Left lung (tissue), 10 donors: ENCODE results near the gene AOAH. TPM values are rescaled to one million over a fixed set of nuclear protein-coding genes. Genes with fewer than 3 reads are reported as not detected.

Experiments used
- ATAC-seq: fragments of 200-7000 bp; cut with Tn5 transposase; one replicate; pipeline ENCODE4 v1.9.1; 2020; ENCODE audit warnings: moderate library complexity
- DNase-seq, 4 donors: peaks; one replicate each; pipeline ENCODE4 v3.0.0-alpha.2; 2013 to 2020
- H3K27ac ChIP-seq, 2 donors: fragments of 200-600 bp; sonication (generic) in 1 of 2; one replicate each; pipeline versions ENCODE4 v1.5.0 to v1.8.0; 2020 to 2021
- H3K27me3 ChIP-seq, 2 donors: fragments of 200-600 bp; sonication (generic) in 1 of 2; one replicate each; pipeline versions ENCODE4 v1.5.0 to v1.8.0; 2020 to 2021
- H3K36me3 ChIP-seq, 2 donors: fragments of 200-600 bp; sonication (generic) in 1 of 2; one replicate each; pipeline versions ENCODE4 v1.5.0 to v1.8.0; 2020 to 2021
- H3K4me1 ChIP-seq, 2 donors: fragments of 200-600 bp; one replicate each; pipeline ENCODE4 v1.8.0; 2021
- H3K4me3 ChIP-seq, 2 donors: fragments of 200-600 bp; sonication (generic) in 1 of 2; one replicate each; pipeline versions ENCODE4 v1.5.0 to v1.8.0; 2020 to 2021; ENCODE audit warnings: mild to moderate bottlenecking in 1 of 2
- H3K9me3 ChIP-seq, 2 donors: fragments of 200-600 bp; sonication (generic) in 1 of 2; one replicate each; pipeline versions ENCODE4 v1.5.0 to v1.8.0; 2020 to 2021
- intact Hi-C, 2 donors: fragments of 100-400 bp; cut with DNase I; formaldehyde crosslinking; loops; one replicate each; pipeline versions ENCODE4 v1.11.2 to v1.14.2; 2022
- polyA plus RNA-seq, 6 donors: library from polyadenylated mRNA; unstranded; fragments of 120-200 nt; gene quantifications; one replicate each; pipeline ENCODE4 v1.2.1, GENCODE V29; 2013; ENCODE audit not compliant: insufficient read length in 6 of 6
- total RNA-seq, 2 donors: library from RNA; stranded (reverse); fragmentation: NEBNext Ultra II Directional; extraction: Animal tissue kit (Norgen Biotek cat#: 25700); gene quantifications; one replicate each; pipeline ENCODE4 v1.2.1, GENCODE V29; 2021
- TF ChIP-seq, protein P1 (sequence below), 2 donors: fragments of 200-600 bp; sonication (generic) in 1 of 2; IDR thresholded peaks; one replicate each; pipeline versions ENCODE4 v1.5.0 to v1.8.0; 2021; ENCODE audit warnings: antibody characterized with exemption in 2 of 2
- donor health status: DM: no; HTN: yes; CAD: no.
- donor health status: DM: no; HTN: no; CAD: no.

The AOAH gene
- total and polyA plus RNA-seq, 8 donors, result 3.9 to 28.2 (median 6.9) TPM

DNA sequence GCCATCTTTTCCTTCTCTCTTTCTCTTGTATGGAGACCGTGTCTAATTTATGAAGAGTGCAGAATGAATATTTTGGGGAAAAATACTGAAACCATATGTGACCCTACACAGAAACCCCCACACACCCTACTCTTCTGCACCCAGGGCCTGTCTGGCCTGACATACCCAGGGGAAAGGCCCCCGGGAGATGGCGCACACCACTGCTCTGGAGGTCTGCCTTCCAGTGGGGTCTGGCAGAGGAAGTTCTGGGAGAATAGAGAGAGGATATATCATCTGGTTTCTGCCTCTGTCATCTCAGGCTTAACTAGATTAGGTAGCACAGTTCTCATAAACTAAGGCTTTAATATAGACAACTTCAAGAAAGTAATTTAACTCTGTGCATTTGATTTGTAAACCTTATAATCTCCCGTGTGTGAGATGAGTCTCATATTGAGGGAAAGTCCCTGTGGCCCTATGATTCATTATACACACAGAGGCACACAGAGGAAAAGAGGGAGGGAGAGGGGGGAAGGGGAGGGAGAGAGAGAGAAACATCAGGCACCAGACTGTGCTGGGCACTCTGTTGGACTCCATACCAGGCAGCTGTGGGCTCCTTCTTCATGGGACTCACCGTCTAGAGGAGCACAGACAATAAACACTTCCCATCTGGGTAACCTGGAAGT lies 123.3 kb downstream of the AOAH start:
- intact Hi-C loops, result no loop called here
- Histone ChIP-seq H3K4me3 (no peak overlapping the region), H3K9me3 (no peaks in the 10 kb centered on the region), H3K27me3 (no peaks in the 10 kb centered on the region), H3K4me1 (peaks cover 0 to 25% of the 10 kb centered on the region in 2 donors), H3K36me3 (no peaks in the 10 kb centered on the region), H3K27ac (peak overlapping the region in 1 of 2 donors; percentile 85)
- TF ChIP-seq, protein P1, sequence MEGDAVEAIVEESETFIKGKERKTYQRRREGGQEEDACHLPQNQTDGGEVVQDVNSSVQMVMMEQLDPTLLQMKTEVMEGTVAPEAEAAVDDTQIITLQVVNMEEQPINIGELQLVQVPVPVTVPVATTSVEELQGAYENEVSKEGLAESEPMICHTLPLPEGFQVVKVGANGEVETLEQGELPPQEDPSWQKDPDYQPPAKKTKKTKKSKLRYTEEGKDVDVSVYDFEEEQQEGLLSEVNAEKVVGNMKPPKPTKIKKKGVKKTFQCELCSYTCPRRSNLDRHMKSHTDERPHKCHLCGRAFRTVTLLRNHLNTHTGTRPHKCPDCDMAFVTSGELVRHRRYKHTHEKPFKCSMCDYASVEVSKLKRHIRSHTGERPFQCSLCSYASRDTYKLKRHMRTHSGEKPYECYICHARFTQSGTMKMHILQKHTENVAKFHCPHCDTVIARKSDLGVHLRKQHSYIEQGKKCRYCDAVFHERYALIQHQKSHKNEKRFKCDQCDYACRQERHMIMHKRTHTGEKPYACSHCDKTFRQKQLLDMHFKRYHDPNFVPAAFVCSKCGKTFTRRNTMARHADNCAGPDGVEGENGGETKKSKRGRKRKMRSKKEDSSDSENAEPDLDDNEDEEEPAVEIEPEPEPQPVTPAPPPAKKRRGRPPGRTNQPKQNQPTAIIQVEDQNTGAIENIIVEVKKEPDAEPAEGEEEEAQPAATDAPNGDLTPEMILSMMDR (IDR thresholded peaks at IDR 0.05), result no peak
- DNase-seq (no peak), ATAC-seq (peak; percentile 87)

DNA sequence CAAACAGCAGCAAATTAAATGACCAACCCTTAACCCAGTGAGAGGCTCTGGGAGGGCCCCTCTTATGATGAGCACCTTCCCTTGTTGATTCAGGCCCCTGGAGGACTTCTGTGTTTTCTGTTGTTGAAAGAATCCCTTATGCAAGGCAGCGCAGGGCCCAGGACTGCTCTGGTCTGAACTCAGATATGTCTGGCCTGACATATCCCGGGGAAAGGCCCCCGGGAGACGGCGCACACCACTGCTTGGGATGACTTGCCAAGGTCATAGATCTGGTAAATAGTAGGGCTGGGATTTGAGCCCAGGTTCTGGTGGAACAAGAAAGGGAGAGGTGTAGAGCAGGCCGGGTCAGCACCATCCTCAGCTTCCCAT lies 124.0 kb downstream of the AOAH start:
- H3K27me3 ChIP-seq, result no peaks in the 10 kb centered on the region
- H3K27ac ChIP-seq, result peak overlapping the region; percentile 19 to 85
- H3K4me1 ChIP-seq, result peaks cover 0 to 25% of the 10 kb centered on the region in 2 donors
- ATAC-seq, result peak; percentile 88
- TF ChIP-seq, protein P1 (IDR thresholded peaks at IDR 0.05), result no peak
- peak in 2 of 4 donors; percentile 48 to 77 for DNase-seq
- H3K9me3 ChIP-seq, result no peaks in the 10 kb centered on the region
- H3K4me3 ChIP-seq, result no peak overlapping the region
- intact Hi-C loops, result no loop called here
- H3K36me3 ChIP-seq, result no peaks in the 10 kb centered on the region

DNA sequence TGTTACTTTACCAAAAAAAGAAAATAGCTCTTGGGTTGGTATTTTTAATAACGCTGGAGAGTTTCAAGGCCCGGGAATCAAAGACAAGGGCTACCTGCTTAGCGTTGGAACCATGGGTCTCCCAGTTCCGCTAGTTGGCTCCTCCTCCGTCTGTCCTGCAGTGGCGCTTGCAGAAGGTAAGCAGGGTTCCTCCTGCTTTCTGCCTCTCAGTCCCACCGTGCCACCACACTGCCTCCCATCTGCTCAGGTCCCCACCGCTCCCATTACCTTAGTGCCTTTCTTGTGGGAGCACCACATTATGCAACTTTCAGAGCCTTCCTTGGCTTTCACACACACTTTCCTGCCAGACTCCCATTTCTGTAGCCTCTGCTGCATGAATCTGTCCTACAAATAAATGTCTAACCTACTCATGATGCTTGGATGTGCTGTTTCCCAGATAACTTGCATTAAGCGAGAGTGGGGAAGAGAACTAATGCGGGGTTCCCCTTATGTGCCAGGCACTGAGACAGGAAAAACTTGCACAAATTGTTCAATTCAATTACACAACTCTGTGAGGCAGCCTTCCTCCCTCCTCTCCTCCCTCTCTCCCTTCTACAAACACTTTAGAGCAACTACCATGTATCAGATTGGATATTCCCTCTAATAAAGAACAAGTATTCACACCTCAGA lies 124.5 kb downstream of the AOAH start:
- Histone ChIP-seq H3K4me3 (no peak overlapping the region), H3K27me3 (no peaks in the 10 kb centered on the region), H3K4me1 (peaks cover 0 to 25% of the 10 kb centered on the region in 2 donors), H3K9me3 (no peaks in the 10 kb centered on the region), H3K27ac (peak overlapping the region; percentile 19 to 85), H3K36me3 (no peaks in the 10 kb centered on the region)
- ATAC-seq (no peak), DNase-seq (peak in 1 of 4 donors; percentile 46)
- intact Hi-C loops, result no loop called here
- TF ChIP-seq, protein P1 (IDR thresholded peaks at IDR 0.05), result no peak

DNA sequence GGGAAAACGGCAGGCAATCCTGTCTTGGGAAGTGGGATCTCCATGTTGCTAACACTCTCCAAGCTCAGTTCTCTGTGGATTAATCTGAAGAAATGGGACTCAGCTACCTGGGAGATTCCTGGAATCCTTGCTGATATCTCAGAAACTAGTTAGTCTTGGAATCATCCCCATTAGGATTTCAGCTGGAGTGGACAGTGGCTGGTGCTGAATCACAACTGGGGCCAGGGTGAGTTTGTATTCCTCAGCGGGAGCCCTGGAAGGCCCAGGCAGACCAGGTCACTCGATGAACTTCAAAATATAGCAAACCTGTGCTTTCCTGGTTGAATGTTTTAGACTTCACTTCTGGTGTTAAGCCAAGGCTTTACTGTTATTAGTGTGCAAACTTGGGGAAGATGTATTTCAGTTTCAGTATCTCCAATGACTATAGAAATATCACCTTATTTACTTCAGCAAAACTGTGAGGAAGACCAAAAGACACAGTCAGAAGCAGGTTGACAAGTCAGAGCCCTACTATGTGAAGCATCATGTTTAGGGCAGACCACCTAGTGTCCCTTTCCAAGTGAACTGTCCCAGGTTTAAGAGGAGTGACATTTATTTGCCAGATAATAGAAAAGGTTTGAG lies 126.1 kb downstream of the AOAH start:
- ATAC-seq, result no peak

More for the DNA sequence above, 126.1 kb downstream of the AOAH start:
- TF ChIP-seq, protein P1 (IDR thresholded peaks at IDR 0.05), result no peak
- no peak for DNase-seq
- H3K27ac ChIP-seq, result no peak overlapping the region
- no peaks in the 10 kb centered on the region for H3K9me3 ChIP-seq
- no peak overlapping the region for H3K4me3 ChIP-seq
- intact Hi-C loops, result no loop called here
- peaks cover 0 to 7% of the 10 kb centered on the region in 2 donors for H3K36me3 ChIP-seq
- H3K27me3 ChIP-seq, result no peaks in the 10 kb centered on the region
- peaks cover 0 to 25% of the 10 kb centered on the region in 2 donors for H3K4me1 ChIP-seq
